Embryonic facial prominence (tissue), 1 donor: Measurements from ENCODE around the gene SCUBE1.
A peak's percentile ranks its signal among the peaks of the same experiment; 100 is the strongest.

Experiments used
- DNase-seq: peaks from one replicate; pipeline ENCODE4 v3.0.0-alpha.2; 2016; ENCODE audit errors: extremely low spot score

Gene SCUBE1

DNA sequence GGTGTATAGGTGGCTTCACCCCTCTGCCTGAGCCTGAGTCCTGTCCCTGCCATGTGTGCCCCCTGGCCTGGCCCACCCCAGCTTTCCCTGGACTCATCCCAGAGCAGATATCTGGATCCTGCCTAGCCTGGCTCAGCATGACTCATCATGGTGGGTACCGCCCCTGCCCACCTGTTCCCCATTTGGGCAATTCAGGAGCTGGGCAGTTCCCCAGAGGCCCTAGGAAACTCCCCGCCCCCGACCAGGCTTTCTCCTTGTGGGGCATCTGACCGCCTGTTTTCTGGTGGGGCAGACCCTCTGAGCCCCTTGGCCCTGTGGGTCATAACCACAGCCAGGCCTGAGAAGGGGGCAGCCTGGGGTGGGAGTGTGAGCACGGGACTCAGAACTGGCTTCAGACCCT, 187.4 kb downstream of the SCUBE1 start:
- DNase-seq = no peak

GRCh38 chr22:43154887-43155536, 188.2 kb downstream of the SCUBE1 start:
- DNase-seq = no peak

GRCh38 chr22:43153899-43154298, 189.3 kb downstream of the SCUBE1 start:
- DNase-seq = no peak

- peak; percentile 46 for DNase-seq
Observed at GRCh38 chr22:43152357-43153071, 190.7 kb downstream of the SCUBE1 start.

GRCh38 chr22:43152003-43152356, 191.2 kb downstream of the SCUBE1 start:
- no peak for DNase-seq

- no peak for DNase-seq
Observed at GRCh38 chr22:43151251-43152002, 191.7 kb downstream of the SCUBE1 start, which contains the start of gene TSPO. Gene TSPO (plus strand): TSS chr22:43151559. CDS start chr22:43159239, 7,680 bp downstream.

DNA sequence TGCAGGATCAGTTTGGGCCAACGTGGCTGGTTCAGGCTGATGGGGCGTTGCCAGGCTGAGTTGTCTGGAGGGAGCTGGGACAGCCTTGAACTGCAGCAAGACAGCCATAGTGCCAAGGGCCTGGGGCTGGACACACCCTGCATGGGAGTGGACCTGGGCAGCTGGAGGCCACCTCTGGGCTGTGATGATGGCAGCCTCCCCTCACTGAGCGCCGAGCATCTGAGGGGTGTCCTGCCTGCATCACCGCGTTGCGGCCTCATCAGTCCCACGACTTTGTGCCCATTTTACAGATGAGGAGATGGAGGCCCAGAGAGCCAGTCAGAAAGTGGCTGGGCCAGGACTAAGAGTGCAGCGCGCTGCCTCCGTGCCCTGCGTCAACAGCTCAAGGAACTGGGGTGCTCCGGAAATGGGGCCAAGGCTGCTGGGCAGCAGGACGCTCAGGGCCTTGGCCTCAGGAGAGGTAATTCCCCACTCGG, 192.4 kb downstream of the SCUBE1 start:
- no peak for DNase-seq

GRCh38 chr22:43148581-43148980, 194.6 kb downstream of the SCUBE1 start:
- no peak for DNase-seq

DNA sequence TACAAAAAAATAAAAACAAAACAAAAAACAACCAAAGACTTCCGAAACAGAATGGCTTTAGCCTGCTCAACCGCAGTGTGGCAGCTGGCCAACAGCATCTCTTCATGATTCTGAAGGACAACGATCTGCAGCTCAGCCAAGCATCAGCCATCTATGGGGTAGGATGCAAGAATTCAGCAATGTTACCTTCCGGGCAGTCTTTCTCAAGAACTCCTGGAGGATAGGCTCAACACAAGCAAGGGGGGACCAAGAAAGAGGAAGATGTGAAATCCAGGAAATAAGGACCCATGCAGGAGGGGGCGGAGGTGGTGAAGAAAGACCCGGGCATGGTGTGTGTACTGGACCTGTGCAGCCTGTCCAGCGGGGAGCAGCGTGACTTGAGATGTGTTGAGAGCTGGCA, 195.4 kb downstream of the SCUBE1 start:
- no peak for DNase-seq
